Stimulated activated CD8-positive, alpha-beta memory T cell treated with anti-CD3 and anti-CD28 coated beads, Interleukin-2, amount 100 ng/mL, for 48 hours (primary cell): ENCODE measurements around the gene PLEKHA4.
"Not testable (repeated sequence)": the region's sequence is repeated elsewhere in the genome, so short reads cannot be mapped to it uniquely, and the experiment has no call there.

Experiments used
- DNase-seq, 2 donors: peaks; one replicate each; pipeline ENCODE4 v3.0.0-alpha.2; 2020; ENCODE audit warnings: low read depth in 2 of 2

The PLEKHA4 gene, protein sequence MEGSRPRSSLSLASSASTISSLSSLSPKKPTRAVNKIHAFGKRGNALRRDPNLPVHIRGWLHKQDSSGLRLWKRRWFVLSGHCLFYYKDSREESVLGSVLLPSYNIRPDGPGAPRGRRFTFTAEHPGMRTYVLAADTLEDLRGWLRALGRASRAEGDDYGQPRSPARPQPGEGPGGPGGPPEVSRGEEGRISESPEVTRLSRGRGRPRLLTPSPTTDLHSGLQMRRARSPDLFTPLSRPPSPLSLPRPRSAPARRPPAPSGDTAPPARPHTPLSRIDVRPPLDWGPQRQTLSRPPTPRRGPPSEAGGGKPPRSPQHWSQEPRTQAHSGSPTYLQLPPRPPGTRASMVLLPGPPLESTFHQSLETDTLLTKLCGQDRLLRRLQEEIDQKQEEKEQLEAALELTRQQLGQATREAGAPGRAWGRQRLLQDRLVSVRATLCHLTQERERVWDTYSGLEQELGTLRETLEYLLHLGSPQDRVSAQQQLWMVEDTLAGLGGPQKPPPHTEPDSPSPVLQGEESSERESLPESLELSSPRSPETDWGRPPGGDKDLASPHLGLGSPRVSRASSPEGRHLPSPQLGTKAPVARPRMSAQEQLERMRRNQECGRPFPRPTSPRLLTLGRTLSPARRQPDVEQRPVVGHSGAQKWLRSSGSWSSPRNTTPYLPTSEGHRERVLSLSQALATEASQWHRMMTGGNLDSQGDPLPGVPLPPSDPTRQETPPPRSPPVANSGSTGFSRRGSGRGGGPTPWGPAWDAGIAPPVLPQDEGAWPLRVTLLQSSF

DNA sequence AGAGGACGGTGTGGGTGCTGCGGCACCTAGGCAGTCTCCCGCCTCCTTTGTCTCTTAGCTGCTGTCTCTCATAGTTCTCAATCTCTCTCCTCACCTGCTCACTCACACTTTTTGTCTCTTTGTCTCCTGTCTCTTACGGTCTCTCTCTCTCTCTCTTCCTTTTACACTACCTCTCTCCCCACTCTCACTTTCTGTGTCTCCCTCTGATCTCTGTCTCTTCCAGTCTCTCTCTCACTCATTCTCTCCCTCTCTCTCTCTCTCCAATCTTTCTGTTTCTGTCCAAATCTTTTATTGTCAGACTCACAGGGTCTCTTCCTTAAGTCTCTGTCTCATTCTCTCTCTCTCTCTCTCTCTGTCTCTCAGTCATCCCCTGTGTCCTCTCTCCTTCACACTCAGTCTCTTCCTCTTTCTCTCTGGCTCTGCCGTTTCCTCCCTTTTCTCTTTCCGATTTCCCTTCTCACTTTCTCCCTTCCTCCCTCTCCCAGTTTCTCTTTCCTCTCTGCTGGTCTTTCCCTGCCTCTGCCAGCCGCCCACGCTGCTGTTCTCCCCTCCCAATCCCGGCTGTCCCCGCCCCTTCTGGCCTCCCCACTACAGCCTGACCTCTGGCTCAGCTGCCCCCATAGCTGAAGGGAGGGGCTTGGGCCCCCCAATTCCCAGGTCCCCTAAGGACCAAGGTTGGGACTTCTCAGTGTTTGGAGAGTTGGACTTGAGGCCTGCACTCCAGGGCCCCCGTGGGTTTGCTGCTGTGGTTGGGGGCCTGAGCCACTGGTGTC is at the start of gene PLEKHA4:
PLEKHA4 (minus strand) TSS at position 504 of the 773 bp plus-strand sequence. CDS start 997 bp downstream, outside the sequence.
- DNase-seq: no peak

DNA sequence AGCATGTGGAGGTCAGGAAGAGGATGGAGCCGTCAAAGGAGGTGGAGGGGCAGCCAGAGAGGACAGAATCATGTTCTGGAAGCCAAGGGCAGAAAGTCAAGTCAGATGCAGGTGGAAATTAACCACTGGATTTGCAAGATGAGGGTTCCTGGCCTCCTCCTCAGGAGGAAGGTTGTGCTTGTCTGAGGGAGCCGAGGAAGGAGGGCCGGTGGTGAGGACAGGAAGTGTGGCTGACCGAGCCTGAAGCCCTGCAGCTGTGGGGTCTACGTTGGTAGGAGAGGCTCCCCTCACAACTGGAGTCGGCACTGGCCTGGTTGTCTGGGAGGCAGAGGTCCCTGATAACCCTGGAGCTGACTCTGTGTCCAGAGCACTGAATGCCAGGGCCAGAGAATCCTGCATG is 49.7 kb upstream of the PLEKHA4 start:
- DNase-seq: no peak

DNA sequence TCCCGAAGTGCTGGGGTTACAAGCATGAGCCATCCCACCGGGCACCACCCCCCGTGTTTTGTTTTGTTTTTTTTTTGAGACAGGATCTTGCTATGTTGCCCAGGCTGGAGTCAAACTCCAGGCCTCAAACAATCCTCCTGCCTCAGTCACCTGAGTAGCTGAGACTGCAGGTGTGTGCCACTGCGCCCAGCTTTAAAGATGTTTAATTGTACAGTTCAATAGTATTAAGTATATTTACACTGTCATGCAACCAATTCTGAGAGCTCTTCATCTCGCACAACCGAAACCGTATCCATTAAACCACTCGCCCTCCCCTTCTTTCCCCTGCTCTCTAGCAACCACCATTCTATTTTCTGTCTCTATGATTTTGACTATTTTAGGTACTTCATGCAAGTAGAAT is 47.3 kb upstream of the PLEKHA4 start:
- DNase-seq: no peak

DNA sequence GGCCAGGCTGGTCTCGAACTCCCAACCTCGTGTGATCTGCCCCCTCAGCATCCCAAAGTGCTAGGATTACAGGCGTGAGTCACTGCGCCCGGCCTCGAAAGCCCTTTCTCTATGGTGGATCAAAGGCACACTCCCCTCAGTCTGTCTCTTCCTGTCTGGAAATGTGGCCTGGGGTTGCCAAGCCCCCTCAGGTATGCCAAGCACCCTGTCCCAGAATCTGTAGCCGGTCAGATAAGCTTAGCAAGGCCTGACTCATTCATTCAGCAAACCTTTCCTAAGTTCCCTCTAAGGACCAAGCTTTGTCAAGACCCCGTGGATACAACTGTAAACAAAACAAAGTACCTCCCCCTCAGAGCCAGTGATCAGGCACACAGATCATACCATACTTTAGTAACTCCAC is 45.8 kb upstream of the PLEKHA4 start:
- DNase-seq: no peak

DNA sequence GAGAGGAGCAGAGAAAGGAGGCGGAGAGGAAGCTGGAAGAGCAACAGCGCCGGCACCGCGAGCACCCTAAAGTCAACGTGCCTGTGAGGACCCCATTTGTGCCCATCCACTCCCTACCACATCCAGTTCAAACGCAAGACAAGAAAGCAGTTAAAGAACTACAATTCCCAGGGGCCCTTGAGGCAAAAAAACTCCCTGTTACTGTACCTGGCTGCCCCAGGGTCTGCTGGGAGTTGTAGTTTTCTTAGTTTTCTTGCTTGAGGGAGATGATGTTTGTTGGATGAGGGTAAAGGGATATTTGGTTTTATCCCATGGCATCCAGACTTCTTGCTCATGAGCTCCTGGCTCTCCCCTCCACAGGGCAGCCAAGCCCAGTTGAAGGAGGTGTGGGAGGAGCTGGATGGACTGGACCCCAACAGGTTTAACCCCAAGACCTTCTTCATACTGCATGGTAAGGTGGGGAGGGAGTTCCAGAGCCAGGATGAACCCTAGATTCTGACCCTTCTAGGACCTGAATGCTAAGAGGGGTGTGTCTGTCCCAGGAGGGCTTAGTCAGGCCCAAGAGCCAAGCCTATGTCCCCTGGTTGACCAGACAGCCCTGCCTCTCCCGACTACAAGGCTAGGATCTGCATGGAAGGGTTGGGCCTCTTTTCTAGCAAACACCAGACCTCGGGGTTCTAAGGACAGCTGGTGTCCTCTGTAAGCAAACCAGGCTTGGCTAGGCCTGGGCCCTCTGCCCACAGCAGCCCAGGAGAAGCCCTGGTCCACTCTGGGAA is 44.9 kb upstream of the PLEKHA4 start:
- no peak for DNase-seq

DNA sequence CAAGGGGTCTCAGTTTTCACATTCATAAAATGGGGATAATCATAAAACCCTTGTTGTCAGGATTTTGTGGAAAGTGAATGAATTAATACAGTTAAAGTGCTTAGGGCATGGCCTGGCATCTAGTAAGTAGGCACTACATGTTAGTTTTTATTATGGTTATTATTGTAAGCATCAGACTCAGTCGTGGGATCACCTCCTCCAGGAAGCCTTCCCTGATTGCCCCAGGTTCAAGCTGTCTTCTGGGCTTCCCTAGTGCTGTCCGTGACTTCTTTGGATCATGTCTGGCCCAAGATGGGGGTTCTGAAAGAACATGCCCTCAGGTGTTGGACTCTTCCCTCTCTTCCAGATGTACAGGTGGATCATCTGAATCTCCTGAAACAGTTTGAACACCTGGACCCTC is 42.4 kb upstream of the PLEKHA4 start:
- no peak for DNase-seq

DNA sequence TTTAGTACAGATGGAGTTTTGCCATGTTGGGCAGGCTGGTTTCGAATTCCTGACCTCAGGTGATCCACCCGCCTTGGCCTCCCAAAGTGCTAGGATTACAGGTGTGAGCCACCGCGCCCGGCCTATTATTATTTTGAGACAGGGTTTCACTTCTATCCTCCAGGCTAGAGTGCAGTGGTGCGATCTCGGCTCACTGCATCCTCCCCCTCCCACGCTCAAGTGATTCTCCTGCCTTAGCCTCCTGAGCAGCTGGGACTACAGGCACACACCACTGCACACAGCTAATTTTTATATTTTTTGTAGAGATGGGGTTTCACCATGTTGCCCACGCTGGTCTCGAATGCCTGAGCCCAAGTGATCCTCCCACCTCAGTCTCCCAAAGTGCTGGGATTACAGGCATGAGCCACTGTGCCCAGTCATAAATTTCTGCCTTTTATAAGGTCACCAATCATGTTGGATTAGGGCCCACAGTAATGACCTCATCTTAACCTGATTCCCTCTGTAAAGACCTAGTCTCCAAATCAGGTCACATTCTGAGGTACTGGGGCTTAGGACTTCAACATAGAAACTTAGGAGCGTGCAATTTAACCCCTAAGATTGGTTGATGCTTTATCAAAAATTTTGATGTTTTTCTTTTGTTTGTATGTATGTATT is 41.1 kb upstream of the PLEKHA4 start:
- not testable (repeated sequence) for DNase-seq

DNA sequence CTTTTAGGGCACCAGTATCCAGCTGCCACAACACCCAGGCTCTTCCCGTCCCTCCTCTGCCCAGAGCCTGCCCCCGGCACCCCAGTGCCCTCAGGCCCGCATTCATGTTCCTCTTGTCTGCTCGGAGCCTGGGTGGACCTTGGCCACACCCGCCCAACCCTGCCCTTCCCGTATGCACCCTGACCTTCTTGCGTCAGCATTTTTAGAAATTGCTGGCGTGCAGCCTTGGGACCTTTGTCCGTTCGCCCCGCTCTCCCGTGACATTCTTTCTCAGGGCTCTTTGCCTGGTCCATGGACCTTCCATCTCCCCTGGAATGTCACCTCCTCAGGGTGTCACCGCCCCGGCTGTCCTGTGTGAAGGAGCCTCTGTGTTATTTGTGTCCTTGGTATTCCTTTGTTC is 39.3 kb upstream of the PLEKHA4 start:
- no peak for DNase-seq

DNA sequence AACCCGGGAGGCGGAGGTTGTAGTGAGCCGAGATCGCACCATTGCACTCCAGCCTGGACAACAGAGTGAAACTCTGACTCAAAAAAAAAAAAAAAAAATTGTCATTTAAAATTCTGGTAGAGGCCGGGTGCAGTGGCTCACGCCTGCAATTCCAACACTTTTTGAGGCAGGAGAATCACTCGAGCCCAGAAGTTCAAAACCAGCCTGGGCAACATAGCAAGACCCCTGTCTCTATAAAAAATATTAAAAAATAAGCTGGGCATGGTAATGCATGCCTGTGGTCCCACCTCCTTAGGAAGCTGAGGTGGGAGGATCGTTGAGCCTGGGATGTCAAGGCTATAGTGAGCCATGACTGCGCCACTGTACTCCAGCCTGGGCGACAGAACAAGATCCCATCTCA is 37.9 kb upstream of the PLEKHA4 start:
- DNase-seq: no peak

DNA sequence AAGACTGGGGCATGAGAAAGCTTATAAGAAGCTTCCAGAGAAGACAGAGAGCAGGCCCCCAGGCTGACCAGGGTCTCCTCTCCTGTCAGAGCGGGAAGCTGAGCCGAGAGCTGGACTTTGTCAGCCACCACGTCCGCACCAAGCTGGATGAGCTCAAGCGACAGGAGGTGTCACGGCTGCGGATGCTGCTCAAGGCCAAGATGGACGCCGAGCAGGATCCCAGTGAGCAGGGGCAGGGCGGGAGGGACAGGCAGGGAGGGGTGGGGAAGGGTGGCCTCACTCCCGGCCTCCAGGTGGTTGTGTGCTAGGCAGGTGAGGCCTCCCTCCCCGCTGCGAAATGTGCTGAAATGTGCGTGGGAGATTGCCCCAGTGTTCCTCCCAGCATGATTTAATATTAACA is 37.2 kb upstream of the PLEKHA4 start:
- no peak for DNase-seq

DNA sequence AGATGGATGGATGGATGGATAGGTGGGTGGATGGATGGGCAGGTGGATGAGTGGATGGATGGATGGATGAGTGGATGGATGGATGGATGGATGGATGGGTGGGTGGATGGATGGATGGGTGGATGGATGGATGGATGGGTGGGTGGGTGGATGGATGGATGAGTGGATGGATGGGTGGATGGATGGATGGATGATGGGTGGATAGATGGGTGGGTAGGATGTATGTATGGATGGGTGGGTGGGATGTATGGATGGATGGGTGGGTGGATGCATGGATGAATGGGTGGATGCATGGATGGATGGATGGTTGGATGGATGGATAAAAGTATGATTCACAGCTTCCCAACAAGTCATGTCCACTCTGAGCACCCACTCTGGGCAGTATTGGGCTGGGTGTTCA is 35.4 kb upstream of the PLEKHA4 start:
- DNase-seq: not testable (repeated sequence)

DNA sequence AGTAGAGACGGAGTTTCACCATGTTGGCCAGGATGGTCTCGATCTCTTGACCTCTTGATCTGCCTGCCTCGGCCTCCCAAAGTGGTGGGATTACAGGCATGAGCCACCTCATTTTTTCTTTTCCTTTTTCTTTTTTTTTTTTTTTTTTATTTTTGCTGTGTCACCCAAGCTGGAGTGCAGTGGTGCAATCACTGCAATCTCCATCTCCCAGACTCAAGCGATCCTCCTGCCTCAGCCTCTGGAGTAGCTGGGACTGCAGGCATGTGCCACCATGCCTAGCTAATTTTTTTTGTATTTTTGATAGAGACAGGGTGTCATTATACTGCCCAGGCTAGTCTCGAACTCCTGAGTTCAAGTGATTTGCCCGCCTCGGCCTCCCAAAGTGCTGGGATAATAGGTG is 33.9 kb upstream of the PLEKHA4 start:
- DNase-seq: not testable (repeated sequence)

DNA sequence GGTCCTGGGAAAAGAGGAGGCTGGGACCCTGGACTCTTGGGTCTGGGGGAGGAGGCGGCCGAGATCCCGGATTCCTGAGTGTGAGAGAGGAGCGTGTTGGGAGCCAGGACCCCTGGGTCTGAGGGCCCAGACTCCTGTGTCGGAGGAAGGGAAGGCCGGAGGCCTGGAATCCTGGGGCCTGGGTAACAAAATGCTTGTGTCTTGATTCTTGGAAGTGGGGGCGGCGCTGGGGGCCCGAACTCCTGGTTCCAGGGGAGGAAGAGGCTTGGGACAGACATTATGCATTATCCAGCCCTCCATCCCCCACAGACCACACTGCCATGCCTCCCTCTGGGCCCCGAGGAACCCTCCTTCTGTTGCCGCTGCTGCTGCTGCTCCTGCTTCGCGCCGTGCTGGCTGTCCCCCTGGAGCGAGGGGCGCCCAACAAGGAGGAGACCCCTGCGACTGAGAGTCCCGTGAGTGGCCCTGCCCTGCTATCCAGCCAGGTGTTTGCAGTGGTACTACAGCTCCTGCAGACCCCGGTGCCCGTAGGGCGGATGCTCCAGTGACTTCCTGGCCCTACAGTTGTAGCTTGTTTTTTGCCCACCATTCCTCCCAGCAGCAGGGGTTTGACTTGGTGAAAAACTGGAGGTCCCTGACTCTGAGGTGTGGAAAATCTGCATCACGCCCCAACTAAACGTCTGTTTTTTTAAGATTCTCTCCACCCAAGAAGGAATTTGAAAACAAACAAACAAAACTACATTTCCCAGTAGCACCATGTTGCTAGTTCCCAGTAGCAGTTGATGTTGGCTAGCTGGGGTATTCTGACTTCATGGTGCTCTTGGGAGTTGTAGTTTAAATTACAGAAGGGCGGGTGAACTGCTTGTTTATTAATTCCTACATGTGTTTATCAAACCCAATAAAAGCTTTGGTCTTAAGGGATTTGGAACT is 32.3 kb upstream of the PLEKHA4 start:
- DNase-seq: no peak

DNA sequence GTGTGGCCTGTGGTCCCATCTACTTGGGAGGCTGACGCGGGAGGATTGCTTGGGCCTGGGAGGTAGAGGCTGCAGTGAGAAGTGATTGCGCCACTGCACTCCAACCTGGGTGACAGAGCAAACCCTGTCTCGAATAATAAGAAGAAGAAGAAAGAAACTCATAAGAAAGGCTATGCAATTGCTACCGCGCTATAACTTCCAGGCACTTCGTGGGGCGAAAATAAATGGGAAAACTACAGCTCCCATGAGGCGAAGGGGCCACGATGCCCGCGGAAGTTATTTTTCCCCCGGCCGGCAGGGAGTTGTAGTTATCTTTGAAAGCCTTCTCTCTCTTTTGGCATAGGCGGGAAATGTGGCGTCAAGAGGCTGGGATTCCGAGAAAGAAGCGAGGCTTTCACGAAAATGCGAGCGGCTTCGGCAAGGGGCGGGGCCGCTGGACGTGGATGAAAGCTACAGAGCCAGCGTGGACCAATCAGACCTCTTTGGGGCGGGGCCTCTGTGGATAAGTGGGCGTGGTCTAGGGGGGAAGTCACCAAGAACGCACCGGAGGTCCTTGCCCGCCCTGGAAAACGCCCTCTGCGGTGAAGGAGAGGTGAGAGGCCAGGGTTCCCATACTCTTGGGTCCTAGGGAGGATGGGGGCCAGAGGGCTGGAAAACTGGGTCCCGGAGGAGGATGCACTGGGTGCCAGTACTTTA is 31.5 kb upstream of the PLEKHA4 start, which contains the start of gene NUCB1:
NUCB1 (plus strand) TSS at position 532 of the 696 bp plus-strand sequence. CDS start 485 bp downstream, outside the sequence.
- peak; percentile 98 to 99 for DNase-seq

DNA sequence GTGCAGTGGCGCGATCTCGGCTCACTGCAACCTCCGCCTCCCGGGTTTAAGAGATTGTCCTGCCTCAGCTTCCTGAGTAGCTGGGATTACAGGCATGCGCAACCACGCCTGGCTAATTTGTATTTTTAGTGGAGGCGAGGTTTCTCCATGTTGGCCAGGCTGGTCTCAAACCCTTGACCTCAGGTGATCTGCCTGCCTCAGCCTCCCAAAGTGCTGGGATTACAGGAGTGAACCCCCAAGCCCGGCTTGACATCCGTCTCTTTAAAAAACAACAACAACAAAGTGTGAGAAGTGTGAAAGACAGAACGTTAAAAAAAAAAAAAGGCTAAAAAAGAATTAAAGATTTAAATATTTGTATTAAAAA is 31.0 kb upstream of the PLEKHA4 start:
- DNase-seq: not testable (repeated sequence)

DNA sequence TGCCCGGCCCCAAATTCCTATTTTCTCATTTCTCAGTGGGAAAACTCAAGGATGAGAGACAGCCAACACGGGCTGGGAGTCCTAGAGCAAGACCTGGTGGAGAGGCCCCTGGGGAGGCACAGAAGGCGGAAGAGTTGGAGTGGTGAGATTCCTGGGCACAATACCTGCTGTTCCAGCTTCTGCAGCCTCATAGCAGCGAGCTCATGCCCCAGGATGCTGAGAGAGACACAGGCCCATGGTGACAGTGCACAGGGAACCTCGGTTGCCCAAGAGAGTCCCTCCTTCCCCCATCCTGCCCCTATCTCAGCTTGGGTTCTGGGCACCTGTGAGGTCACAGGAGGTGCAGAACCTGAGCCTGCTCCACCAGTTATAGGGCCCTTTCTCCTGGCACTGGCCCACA is 28.8 kb upstream of the PLEKHA4 start:
- DNase-seq: no peak

DNA sequence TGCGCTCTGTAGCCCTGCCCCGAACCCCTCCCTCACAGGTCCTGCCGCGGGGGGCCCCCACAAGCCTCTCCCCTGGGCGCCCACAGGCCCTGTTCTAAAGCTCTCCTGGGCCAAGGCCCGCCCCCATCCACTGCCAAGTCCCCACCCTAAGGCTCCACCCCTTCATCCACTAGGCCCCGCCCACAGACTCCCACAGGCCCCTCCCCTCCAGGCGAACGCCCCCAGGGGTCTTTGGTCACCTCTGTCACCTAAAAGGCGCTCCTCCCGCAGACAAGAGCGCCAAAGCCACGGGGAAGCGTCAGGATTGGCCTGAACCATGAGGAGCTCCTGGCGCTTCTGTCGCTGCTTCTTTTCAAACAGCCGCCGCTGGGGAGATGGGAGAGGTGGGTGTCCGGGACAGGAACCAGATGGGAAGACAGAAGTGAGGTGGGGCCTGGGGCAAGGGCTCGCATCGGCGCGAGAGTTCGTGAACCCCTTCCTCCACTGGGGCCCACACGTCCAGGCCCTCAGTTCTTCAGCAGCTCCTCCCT is 27.8 kb upstream of the PLEKHA4 start:
- peak in 1 of 2 donors; percentile 58 for DNase-seq

DNA sequence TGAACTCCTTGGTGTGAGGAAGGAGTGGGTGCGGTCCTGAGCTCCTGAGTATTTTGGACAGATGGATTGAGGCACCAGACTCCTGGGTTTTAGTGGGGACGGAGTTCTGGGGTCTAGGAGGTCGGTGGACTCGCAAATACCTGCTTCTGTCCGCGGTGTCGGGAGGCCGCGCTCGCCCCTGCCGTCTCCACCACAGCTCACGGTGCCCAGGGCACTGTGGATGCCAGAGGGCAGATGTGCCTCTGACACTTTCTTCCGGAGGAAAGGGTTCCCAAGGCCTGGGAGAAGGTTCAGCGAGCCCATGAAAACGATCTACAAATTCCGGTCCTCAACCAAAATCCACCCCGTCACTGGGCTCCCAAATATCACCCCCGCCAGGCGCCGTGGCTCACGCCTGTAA is 26.8 kb upstream of the PLEKHA4 start:
- DNase-seq: no peak

DNA sequence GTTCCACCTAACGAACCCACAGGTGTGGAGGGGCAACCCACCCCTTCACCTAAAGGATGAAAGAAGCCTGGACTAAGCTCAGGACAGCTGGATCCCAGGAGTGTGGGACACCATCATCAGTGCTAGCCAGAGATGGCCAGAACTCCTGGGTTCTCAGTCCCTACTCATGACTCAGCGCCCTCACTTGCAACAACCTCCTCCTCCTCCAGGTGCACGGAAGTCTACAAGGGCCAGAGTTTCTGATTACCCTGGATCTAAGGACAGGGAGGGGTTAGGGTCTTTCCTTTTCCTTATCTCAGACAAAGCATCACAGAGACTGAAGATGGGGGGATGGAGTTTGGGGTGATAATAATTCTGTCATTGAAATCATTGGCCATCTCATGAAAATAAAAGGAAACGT is 22.1 kb upstream of the PLEKHA4 start:
- DNase-seq: no peak
